ENCODE results near the gene SLC1A7.

SLC1A7 gene

GRCh38 chr1:53090227-53091147 lies 52.0 kb downstream of the SLC1A7 start:
- DNase-seq = no peak

- DNase-seq = no peak
These were observed 52.8 kb downstream of the SLC1A7 start for GRCh38 chr1:53089478-53090226.

GRCh38 chr1:53088616-53089300 lies 53.7 kb downstream of the SLC1A7 start:
- DNase-seq = peak; percentile 56

GRCh38 chr1:53087332-53088285 lies 54.8 kb downstream of the SLC1A7 start:
- no peak for DNase-seq

- peak; percentile 74 for DNase-seq
These were observed 55.9 kb downstream of the SLC1A7 start for GRCh38 chr1:53086491-53087070.

- DNase-seq = no peak
These were observed 57.0 kb downstream of the SLC1A7 start for GRCh38 chr1:53085405-53085804.

GRCh38 chr1:53084589-53084971 lies 57.9 kb downstream of the SLC1A7 start:
- no peak for DNase-seq

- no peak for DNase-seq
These were observed 58.5 kb downstream of the SLC1A7 start for GRCh38 chr1:53083636-53084588.

- no peak for DNase-seq
These were observed 59.5 kb downstream of the SLC1A7 start for GRCh38 chr1:53082826-53083455.

- DNase-seq = no peak
These were observed 60.9 kb downstream of the SLC1A7 start for GRCh38 chr1:53081384-53082066.

GRCh38 chr1:53080769-53081168 lies 61.7 kb downstream of the SLC1A7 start:
- no peak for DNase-seq

- DNase-seq = no peak
These were observed 62.4 kb downstream of the SLC1A7 start for GRCh38 chr1:53080041-53080440.

GRCh38 chr1:53079251-53079650 lies 63.2 kb downstream of the SLC1A7 start:
- no peak for DNase-seq

- no peak for DNase-seq
These were observed 63.9 kb downstream of the SLC1A7 start for GRCh38 chr1:53078333-53079101.

GRCh38 chr1:53077599-53077965 lies 64.9 kb downstream of the SLC1A7 start:
- DNase-seq = no peak

- DNase-seq = no peak
These were observed 65.5 kb downstream of the SLC1A7 start for GRCh38 chr1:53076721-53077598.

- no peak for DNase-seq
These were observed 66.3 kb downstream of the SLC1A7 start for GRCh38 chr1:53076165-53076564.

- no peak for DNase-seq
These were observed 66.7 kb downstream of the SLC1A7 start for GRCh38 chr1:53075761-53076163.

Measured in DMS 273 treated with DMSO at 0.1 percent for 48 hours (cell line).